HG03432 (cell line): ENCODE measurements around the gene DLX5.

Source experiments
- ATAC-seq: cut with Tn5 transposase; IDR thresholded peaks from one replicate; pipeline ENCODE4 v1.9.1; 2021; ENCODE audit warnings: mild to moderate bottlenecking, moderate library complexity; ENCODE audit not compliant: unreplicated experiment

DLX5 gene

GRCh38 chr7:97018791-97019531, 5.7 kb downstream of the DLX5 start:
- ATAC-seq: no peak

DNA sequence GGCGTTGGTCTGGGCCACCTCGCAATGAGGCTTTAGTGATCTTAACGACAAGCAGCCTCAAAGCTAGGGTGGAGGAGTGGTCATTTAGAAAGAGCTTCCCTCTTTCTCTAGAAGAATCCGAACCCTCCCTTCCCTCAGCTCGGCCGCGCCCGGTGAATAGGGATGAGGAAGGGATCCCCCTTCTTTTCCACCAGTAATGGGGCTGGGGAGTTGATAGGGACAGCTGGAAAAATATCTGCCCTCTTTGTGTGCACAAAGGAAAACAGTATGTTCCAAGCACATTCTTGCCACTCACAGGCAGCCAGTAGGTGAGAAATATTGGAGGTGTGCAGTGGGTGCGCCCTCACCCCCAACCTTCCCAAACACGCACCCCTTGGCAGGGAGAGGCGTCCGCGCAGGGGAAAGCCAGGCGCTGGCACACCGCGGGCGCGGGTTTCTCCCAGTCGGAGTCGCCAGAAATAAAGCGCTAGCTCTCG, 6.5 kb downstream of the DLX5 start:
- ATAC-seq: no peak

DNA sequence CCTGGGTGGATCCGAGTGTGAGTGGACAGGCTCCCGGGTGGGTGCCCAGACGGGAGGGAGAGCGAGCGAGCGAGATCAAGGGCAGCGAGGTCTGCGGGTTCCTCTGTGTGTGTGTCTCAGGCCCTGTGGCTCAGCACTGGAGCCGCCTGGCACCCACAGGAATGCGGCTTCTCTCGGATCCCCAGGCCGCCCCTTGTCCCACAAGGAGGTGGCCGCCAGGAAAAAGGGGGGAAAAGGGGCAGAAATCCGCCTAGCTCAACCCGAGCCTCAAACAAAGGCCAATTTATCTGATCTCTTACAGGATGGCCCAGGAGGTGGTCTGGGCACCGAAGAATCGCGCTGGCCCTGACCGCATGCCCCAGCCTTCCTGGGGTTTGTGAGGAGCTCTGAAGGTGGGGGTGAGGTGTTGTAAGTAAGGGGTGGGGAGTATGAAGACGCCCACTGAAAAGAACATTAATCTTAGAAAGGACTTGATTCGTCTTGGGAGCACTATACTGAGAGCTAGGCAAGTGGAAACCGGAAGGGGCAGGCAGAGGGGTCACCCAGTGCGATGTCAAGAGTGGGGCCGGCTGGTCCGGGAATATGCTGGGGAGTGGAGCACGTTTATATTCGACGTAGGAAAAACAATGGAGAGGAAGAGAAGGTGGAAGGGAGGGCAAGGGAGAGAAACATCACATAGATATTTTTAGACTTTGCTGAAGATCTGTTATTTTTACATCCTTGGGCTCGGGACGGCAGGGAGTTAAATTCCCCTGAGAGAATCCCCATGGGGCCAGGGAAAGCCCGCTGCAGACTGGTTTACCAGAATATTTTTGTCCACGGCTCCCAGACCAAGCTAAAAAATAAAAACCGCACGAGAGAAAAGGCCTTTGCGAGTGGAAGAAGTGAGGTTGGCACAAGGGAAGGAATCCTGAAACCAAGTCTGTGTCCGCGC, 7.2 kb downstream of the DLX5 start:
- no peak for ATAC-seq

- no peak for ATAC-seq
Observed at GRCh38 chr7:97016381-97017191, 8.0 kb downstream of the DLX5 start.

- ATAC-seq: no peak
Observed at GRCh38 chr7:97015756-97016380, 8.8 kb downstream of the DLX5 start.

GRCh38 chr7:97015279-97015678, 9.4 kb downstream of the DLX5 start:
- ATAC-seq: no peak

- no peak for ATAC-seq
Observed at GRCh38 chr7:97014145-97014750, 10.4 kb downstream of the DLX5 start.

GRCh38 chr7:97013845-97014134, 10.8 kb downstream of the DLX5 start:
- no peak for ATAC-seq

- ATAC-seq: no peak
Observed at GRCh38 chr7:97013134-97013844, 11.3 kb downstream of the DLX5 start.

- no peak for ATAC-seq
Observed at GRCh38 chr7:97012365-97013133, 12.1 kb downstream of the DLX5 start.

DNA sequence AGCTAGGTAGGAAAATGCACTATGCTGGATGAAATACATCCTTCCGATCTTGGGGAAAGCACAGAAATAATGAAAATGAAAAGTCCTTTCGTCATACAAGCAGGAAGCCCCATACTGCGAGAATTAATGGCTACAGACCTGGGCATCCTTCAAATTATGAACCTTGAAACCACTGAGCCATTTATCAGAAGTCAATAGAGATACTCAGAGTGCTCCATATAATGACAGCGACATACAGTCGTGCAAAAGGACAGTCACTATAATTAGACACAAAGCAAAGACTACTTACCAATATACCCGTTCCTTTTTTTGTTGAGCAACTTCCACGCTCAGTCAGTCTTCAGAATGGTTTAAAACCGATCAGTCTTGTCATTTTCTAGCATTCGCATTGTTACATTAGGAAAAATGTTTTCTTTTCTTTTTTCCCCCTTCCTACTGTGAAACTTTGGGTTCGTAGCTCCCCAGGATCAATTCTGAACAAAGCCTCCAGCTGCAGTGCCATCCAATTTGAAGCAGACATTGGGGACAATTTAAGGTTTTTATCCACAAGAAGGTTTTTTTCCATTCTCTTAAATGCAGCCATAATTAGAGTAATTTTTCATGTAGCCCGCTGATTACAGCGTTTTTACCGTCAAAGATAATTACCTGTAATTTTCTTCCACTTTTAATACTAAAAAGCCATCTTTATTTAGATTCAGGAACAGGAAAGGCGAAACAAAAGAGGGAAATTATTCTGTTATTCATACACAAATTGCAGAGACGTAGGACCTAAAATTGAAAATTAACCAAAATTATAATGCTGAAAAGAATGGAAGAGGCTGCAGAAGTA, 12.9 kb downstream of the DLX5 start:
- no peak for ATAC-seq

GRCh38 chr7:97011104-97011503, 13.5 kb downstream of the DLX5 start:
- ATAC-seq: no peak

DNA sequence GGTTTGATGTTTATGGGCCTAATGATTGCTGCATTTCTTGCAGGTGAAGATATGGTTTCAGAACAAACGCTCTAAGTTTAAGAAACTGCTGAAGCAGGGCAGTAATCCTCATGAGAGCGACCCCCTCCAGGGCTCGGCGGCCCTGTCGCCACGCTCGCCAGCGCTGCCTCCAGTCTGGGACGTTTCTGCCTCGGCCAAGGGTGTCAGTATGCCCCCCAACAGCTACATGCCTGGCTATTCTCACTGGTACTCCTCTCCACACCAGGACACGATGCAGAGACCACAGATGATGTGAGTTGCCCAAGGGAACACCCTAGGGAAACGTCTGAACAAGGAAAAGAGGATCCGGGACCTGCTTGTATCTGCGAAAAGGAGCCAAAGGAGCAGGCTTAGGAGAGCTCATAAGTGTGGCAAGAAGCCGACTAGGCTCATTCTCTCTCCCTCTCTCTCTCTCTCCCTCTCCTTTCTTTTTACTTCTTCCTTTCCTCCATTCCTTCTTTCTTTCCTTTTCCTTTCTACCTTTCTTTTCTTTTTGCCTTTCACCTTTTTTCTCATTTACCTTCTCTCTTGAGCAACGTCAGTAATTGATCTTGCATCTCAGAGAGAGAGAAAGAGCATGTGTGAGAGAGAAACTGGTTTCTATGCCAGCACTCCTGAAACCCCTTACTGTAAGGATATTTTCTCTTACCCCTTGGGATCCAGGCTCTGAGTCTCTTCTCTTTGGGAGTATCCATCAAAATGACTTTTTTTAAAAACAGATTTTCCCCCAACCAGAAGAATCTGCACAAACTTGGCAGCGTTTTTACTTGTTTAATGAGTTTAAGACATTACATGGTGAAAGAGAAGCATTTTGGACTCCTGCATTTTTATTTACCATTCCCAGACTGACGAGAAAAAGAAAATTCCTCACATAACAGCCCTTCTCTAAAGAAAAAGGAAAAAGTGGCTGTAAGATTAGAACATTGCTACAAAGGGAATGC, 14.6 kb downstream of the DLX5 start:
- ATAC-seq: no peak

GRCh38 chr7:97008275-97008917, 16.2 kb downstream of the DLX5 start:
- ATAC-seq: no peak

- ATAC-seq: no peak
Observed at GRCh38 chr7:97007583-97007861, 17.1 kb downstream of the DLX5 start.

DNA sequence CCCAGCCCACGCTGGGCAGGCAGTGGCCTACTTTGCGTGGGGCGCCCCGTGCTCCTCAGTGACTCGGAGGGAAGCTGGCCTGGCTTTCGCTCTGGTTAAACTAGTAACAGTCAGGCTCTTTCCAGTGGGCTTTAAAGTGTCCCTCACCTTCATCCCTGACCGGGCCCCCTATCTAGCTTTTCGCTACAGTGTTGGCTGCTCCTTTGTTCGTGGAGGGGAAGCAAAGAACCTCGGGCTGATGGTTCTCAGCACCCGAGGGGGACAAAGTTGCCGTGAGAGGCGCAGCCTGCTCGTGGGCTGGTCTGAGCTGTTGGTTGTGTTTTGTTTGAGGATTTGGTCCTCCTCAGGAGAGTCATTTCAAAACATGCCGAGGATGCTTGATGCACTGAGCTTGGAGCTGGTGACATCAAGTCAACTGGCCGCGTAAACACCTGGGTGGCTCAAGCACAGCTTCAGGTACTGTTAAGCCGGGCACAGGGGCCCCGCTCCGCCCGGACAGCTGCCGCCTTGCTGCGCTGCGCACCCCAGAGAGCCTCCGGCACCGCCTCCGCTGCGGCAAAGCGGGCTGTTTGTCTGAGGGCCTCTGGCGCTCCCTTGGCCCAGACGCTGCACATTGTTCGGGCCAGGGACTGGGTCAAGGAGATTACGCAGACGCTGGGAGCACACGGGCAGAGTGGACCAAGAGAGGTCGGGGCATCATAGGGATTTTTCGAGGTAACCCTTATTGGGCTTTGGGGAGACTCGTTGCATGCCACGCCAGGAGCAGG, 17.6 kb downstream of the DLX5 start:
- ATAC-seq: no peak
